ENCODE data around the gene CRYL1.
A peak's percentile ranks its signal among the peaks of the same experiment; 100 is the strongest.

CRYL1 gene

GRCh38 chr13:20487927-20488326, 37.7 kb downstream of the CRYL1 start:
- no peak overlapping the region for H3K27ac Mint-ChIP-seq
- peaks cover 13% of the 10 kb centered on the region for H3K27me3 Mint-ChIP-seq (ENCODE audit: low read depth, poor library complexity)
- TF ChIP-seq, protein P1, sequence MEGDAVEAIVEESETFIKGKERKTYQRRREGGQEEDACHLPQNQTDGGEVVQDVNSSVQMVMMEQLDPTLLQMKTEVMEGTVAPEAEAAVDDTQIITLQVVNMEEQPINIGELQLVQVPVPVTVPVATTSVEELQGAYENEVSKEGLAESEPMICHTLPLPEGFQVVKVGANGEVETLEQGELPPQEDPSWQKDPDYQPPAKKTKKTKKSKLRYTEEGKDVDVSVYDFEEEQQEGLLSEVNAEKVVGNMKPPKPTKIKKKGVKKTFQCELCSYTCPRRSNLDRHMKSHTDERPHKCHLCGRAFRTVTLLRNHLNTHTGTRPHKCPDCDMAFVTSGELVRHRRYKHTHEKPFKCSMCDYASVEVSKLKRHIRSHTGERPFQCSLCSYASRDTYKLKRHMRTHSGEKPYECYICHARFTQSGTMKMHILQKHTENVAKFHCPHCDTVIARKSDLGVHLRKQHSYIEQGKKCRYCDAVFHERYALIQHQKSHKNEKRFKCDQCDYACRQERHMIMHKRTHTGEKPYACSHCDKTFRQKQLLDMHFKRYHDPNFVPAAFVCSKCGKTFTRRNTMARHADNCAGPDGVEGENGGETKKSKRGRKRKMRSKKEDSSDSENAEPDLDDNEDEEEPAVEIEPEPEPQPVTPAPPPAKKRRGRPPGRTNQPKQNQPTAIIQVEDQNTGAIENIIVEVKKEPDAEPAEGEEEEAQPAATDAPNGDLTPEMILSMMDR (IDR thresholded peaks at IDR 0.05): no peak
- no peak for DNase-seq
- H3K4me3 Mint-ChIP-seq: no peak overlapping the region
- no peaks in the 10 kb centered on the region for H3K36me3 Mint-ChIP-seq (ENCODE audit: low read depth)
- H3K4me1 Mint-ChIP-seq: peaks cover under 1% of the 10 kb centered on the region
- H3K9me3 Mint-ChIP-seq: no peaks in the 10 kb centered on the region

DNA sequence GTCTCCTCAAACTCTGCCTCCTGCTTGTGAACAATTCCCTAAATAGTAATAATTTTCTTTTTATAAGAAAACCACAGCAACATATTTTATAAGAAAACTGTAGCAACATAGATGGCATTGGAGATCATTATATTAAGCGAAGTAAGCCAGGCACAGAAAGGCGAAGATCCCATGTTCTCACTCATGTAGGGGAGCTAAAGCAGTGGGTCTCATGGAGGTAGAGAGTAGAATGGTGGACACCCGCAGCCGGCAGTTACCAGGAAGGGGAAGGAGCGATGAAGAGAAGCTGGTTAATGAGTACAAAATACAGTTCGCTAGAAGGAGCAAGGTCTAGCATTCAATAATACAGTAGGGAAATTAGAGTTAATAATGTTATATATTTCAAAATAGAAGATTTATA, 42.9 kb downstream of the CRYL1 start:
- Mint-ChIP-seq H3K4me3 (no peak overlapping the region), H3K9me3 (no peaks in the 10 kb centered on the region), H3K36me3 (ENCODE audit: low read depth) (no peaks in the 10 kb centered on the region), H3K27me3 (ENCODE audit: low read depth, poor library complexity) (peaks cover 7% of the 10 kb centered on the region), H3K4me1 (peaks cover 26% of the 10 kb centered on the region), H3K27ac (no peak overlapping the region)
- TF ChIP-seq, protein P1 (IDR thresholded peaks at IDR 0.05): no peak
- no peak for DNase-seq

- no peak for DNase-seq
- Mint-ChIP-seq H3K9me3 (no peaks in the 10 kb centered on the region), H3K4me1 (peaks cover 26% of the 10 kb centered on the region), H3K4me3 (no peak overlapping the region), H3K27ac (no peak overlapping the region), H3K36me3 (ENCODE audit: low read depth) (no peaks in the 10 kb centered on the region), H3K27me3 (ENCODE audit: low read depth, poor library complexity) (peaks cover 7% of the 10 kb centered on the region)
- TF ChIP-seq, protein P1 (IDR thresholded peaks at IDR 0.05): no peak
Measured at GRCh38 chr13:20482275-20482761, 43.3 kb downstream of the CRYL1 start.

- H3K4me1 Mint-ChIP-seq: peaks cover 45% of the 10 kb centered on the region
- H3K27ac Mint-ChIP-seq: no peak overlapping the region
- TF ChIP-seq, protein P1 (IDR thresholded peaks at IDR 0.05): no peak
- no peak for DNase-seq
- H3K27me3 Mint-ChIP-seq (ENCODE audit: low read depth, poor library complexity): peaks cover 4% of the 10 kb centered on the region
- H3K36me3 Mint-ChIP-seq (ENCODE audit: low read depth): no peaks in the 10 kb centered on the region
- H3K4me3 Mint-ChIP-seq: no peak overlapping the region
- H3K9me3 Mint-ChIP-seq: no peaks in the 10 kb centered on the region
Measured at GRCh38 chr13:20477394-20477793, 48.3 kb downstream of the CRYL1 start.

GRCh38 chr13:20475927-20476691, 49.5 kb downstream of the CRYL1 start:
- no peaks in the 10 kb centered on the region for H3K9me3 Mint-ChIP-seq
- H3K4me3 Mint-ChIP-seq: no peak overlapping the region
- peaks cover 4% of the 10 kb centered on the region for H3K27me3 Mint-ChIP-seq (ENCODE audit: low read depth, poor library complexity)
- peaks cover 35% of the 10 kb centered on the region for H3K4me1 Mint-ChIP-seq
- DNase-seq: no peak
- TF ChIP-seq, protein P1 (IDR thresholded peaks at IDR 0.05): no peak
- no peaks in the 10 kb centered on the region for H3K36me3 Mint-ChIP-seq (ENCODE audit: low read depth)
- peak overlapping the region; percentile 82 for H3K27ac Mint-ChIP-seq

DNA sequence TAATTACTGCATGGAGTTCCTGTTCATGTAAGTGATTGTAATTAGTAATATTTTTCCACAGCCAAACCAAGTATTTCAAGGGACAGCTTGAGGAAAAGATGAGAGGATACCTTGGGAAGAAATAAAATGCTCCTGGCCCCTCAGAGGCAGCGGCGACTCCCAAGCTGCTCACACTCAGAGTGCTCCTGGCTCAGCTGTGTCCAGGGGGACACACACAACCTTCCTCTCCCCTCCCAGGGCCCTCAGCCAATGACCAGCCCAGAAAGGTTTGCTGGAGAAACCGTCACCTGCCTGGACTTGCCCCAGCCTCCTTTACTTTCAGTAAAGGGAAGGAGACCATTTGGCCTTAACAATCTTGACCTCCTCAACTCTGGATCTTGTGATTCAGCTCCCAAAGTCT, 51.1 kb downstream of the CRYL1 start:
- H3K9me3 Mint-ChIP-seq: no peaks in the 10 kb centered on the region
- DNase-seq: no peak
- no peaks in the 10 kb centered on the region for H3K36me3 Mint-ChIP-seq (ENCODE audit: low read depth)
- H3K4me3 Mint-ChIP-seq: no peak overlapping the region
- TF ChIP-seq, protein P1 (IDR thresholded peaks at IDR 0.05): no peak
- no peak overlapping the region for H3K27ac Mint-ChIP-seq
- peaks cover 25% of the 10 kb centered on the region for H3K4me1 Mint-ChIP-seq
- peaks cover 4% of the 10 kb centered on the region for H3K27me3 Mint-ChIP-seq (ENCODE audit: low read depth, poor library complexity)
